Psoas muscle (tissue), 8 donors: Measurements from ENCODE around the gene FKBP8. TPM values are rescaled to one million over a fixed set of nuclear protein-coding genes. Genes with fewer than 3 reads are reported as not detected.

Experiments used
- ATAC-seq, 4 donors: fragments of 200-7000 bp; cut with Tn5 transposase; one replicate each; pipeline ENCODE4 v1.9.1; 2020; ENCODE audit warnings: moderate library complexity in 3 of 4, mild to moderate bottlenecking in 2 of 4
- DNase-seq, 2 donors: peaks; one replicate each; pipeline ENCODE4 v3.0.0-alpha.2; 2020
- H3K27ac ChIP-seq: fragments of 200-600 bp; one replicate; pipeline ENCODE4 v1.8.0; 2022
- H3K27me3 ChIP-seq, 3 donors: fragments of 200-600 bp in 1 of 3; one replicate each; pipeline versions ENCODE4 v1.6.1 to v1.8.0; 2013 to 2022; ENCODE audit warnings: low read length in 2 of 3, mild to moderate bottlenecking in 2 of 3, moderate library complexity in 1 of 3; ENCODE audit not compliant: insufficient read depth in 3 of 3
- H3K36me3 ChIP-seq, 2 donors: fragments of 200-600 bp in 1 of 2; one replicate each; pipeline versions ENCODE4 v1.6.1 to v1.8.0; 2013 to 2022; ENCODE audit warnings: low read depth in 1 of 2, mild to moderate bottlenecking in 1 of 2, moderate library complexity in 1 of 2; ENCODE audit not compliant: insufficient read depth in 1 of 2
- H3K4me1 ChIP-seq: fragments of 200-600 bp; one replicate; pipeline ENCODE4 v1.8.0; 2022
- H3K4me3 ChIP-seq: fragments of 200-600 bp; one replicate; pipeline ENCODE4 v1.8.0; 2022; ENCODE audit warnings: mild to moderate bottlenecking
- H3K9me3 ChIP-seq: fragments of 200-600 bp; one replicate; pipeline ENCODE4 v1.8.0; 2022
- CTCF ChIP-seq: fragments of 200-600 bp; IDR thresholded peaks from one replicate; pipeline ENCODE4 v1.8.0; 2022; ENCODE audit warnings: antibody characterized with exemption
- WGBS, 3 donors: extraction: QIAGEN DNeasy Blood & Tissue Kit; methylation state at CpG; one replicate each; pipeline versions ENCODE4 v1.1.6 to v1.1.7; 2013; 5-methylcytosine and 5-hydroxymethylcytosine counted together
- intact Hi-C, 2 donors: fragments of 100-400 bp; cut with DNase I; formaldehyde crosslinking; loops; one replicate each; pipeline versions ENCODE4 v1.11.0 to v1.14.2; 2022
- polyA plus RNA-seq, 3 donors: library from polyadenylated mRNA; stranded (reverse); fragments of 200-250 nt; gene quantifications; one replicate each; pipeline ENCODE4 v1.2.3, GENCODE V29; 2013
- total RNA-seq, 4 donors: library from RNA; stranded (reverse); fragmentation: NEBNext Ultra II Directional in 2 of 4; extraction: Animal tissue kit (Norgen Biotek cat#: 25700) in 2 of 4; gene quantifications; one replicate each; pipeline versions ENCODE4 v1.2.1 to v1.2.4, GENCODE V29; 2021 to 2023
- donor health status: healthy with polysubstance abuse.
- donor health status: DM: no; HTN: no; CAD: no; lungs with moderate emphysema.
- donor health status: Bipolar disorder and iron deficiency.
- donor health status: healthy.
- donor health status: DM: yes; HTN: yes; CAD: no.
- donor health status: DM: no; HTN: no; CAD: no.
- donor health status: DM: no; HTN: no; CAD: no.
- donor health status: DM: yes; HTN: yes; CAD: no.

Gene FKBP8
- total and polyA plus RNA-seq, 7 donors: 92.8 to 143 (median 130) TPM

GRCh38 chr19:18499055-18499775 lies 44.2 kb downstream of the FKBP8 start:
- Histone ChIP-seq H3K27ac (peak overlapping the region; percentile 84), H3K27me3 (no peaks in the 10 kb centered on the region), H3K36me3 (no peaks in the 10 kb centered on the region), H3K4me1 (peaks cover 100% of the 10 kb centered on the region), H3K4me3 (no peak overlapping the region), H3K9me3 (no peaks in the 10 kb centered on the region)
- ATAC-seq (no peak), DNase-seq (no peak)
- intact Hi-C loops: no loop called here
- WGBS, 3 donors: 82 to 86% (median 85%) methylated on average over 7 of the region's 7 CpGs
- no peak for TF ChIP-seq CTCF

- no peak for TF ChIP-seq CTCF
- ATAC-seq: no peak
- WGBS, 3 donors: 88 to 90% (median 89%) methylated on average over 4 of the region's 4 CpGs
Observed at GRCh38 chr19:18496980-18497256, 46.5 kb downstream of the FKBP8 start.

GRCh38 chr19:18496167-18496979 lies 47.0 kb downstream of the FKBP8 start:
- no peak for DNase-seq

More at GRCh38 chr19:18496980-18497256, 46.5 kb downstream of the FKBP8 start:
- intact Hi-C loops: no loop called here
- no peaks in the 10 kb centered on the region for H3K27me3 ChIP-seq
- no peaks in the 10 kb centered on the region for H3K9me3 ChIP-seq
- no peaks in the 10 kb centered on the region for H3K36me3 ChIP-seq
- H3K4me1 ChIP-seq: peaks cover 98% of the 10 kb centered on the region
- DNase-seq: no peak
- H3K4me3 ChIP-seq: no peak overlapping the region
- H3K27ac ChIP-seq: peak overlapping the region; percentile 70

GRCh38 chr19:18495204-18495911 lies 48.0 kb downstream of the FKBP8 start:
- Histone ChIP-seq H3K36me3 (no peaks in the 10 kb centered on the region), H3K9me3 (no peaks in the 10 kb centered on the region), H3K4me3 (no peak overlapping the region), H3K4me1 (peaks cover 88% of the 10 kb centered on the region), H3K27me3 (no peaks in the 10 kb centered on the region), H3K27ac (peak overlapping the region; percentile 70)
- ATAC-seq: peak; percentile 7 to 20 (median 14)
- WGBS, 3 donors: 82 to 91% (median 89%) methylated on average over 14 of the region's 14 CpGs
- TF ChIP-seq CTCF: no peak
- no peak for DNase-seq
- intact Hi-C loops: no loop called here

More at GRCh38 chr19:18496167-18496979, 47.0 kb downstream of the FKBP8 start:
- Histone ChIP-seq H3K4me3 (no peak overlapping the region), H3K4me1 (peaks cover 94% of the 10 kb centered on the region), H3K9me3 (no peaks in the 10 kb centered on the region), H3K27me3 (no peaks in the 10 kb centered on the region), H3K27ac (peak overlapping the region; percentile 70), H3K36me3 (no peaks in the 10 kb centered on the region)
- peak; percentile 55 to 71 (median 66) for ATAC-seq
- TF ChIP-seq CTCF: no peak
- intact Hi-C loops: no loop called here
- WGBS, 3 donors: 68 to 77% (median 72%) methylated on average over 11 of the region's 11 CpGs
